ENCODE data around the gene PDGFB.

PDGFB gene

GRCh38 chr22:39238966-39239505 is 5.7 kb downstream of the PDGFB start:
- DNase-seq, result no peak

- no peak for DNase-seq
These were observed 6.2 kb downstream of the PDGFB start for GRCh38 chr22:39238561-39238960.

GRCh38 chr22:39238101-39238466 is 6.7 kb downstream of the PDGFB start:
- no peak for DNase-seq

GRCh38 chr22:39237318-39238100 is 7.3 kb downstream of the PDGFB start:
- DNase-seq, result no peak

- DNase-seq, result no peak
These were observed 8.2 kb downstream of the PDGFB start for GRCh38 chr22:39236321-39237317.

GRCh38 chr22:39234867-39235687 is 9.7 kb downstream of the PDGFB start:
- no peak for DNase-seq

- no peak for DNase-seq
These were observed 10.4 kb downstream of the PDGFB start for GRCh38 chr22:39234472-39234787.

GRCh38 chr22:39233710-39234471 is 10.9 kb downstream of the PDGFB start:
- DNase-seq, result no peak

- no peak for DNase-seq
These were observed 11.7 kb downstream of the PDGFB start for GRCh38 chr22:39232806-39233709.

GRCh38 chr22:39232246-39232645 is 12.5 kb downstream of the PDGFB start:
- DNase-seq, result no peak

- no peak for DNase-seq
These were observed 13.4 kb downstream of the PDGFB start for GRCh38 chr22:39231197-39231950.

- DNase-seq, result no peak
These were observed 14.3 kb downstream of the PDGFB start for GRCh38 chr22:39230261-39231196.

- no peak for DNase-seq
These were observed 15.0 kb downstream of the PDGFB start for GRCh38 chr22:39229688-39230260.

- DNase-seq, result no peak
These were observed 15.7 kb downstream of the PDGFB start for GRCh38 chr22:39229075-39229474.

GRCh38 chr22:39227542-39228272 is 17.1 kb downstream of the PDGFB start:
- no peak for DNase-seq

GRCh38 chr22:39226353-39226752 is 18.4 kb downstream of the PDGFB start:
- DNase-seq, result no peak

GRCh38 chr22:39225591-39225990 is 19.2 kb downstream of the PDGFB start:
- DNase-seq, result no peak

- DNase-seq, result no peak
These were observed 20.2 kb downstream of the PDGFB start for GRCh38 chr22:39224550-39224949.

All from 8988T (cell line).